Hippocampal formation (tissue), 2 donors: Measurements from ENCODE around the gene KRT9.

Experiments
- DNase-seq, 2 donors: peaks; one replicate each; lab custom pipeline; 2025; lab: John Stamatoyannopoulos, UW

The KRT9 gene

DNA sequence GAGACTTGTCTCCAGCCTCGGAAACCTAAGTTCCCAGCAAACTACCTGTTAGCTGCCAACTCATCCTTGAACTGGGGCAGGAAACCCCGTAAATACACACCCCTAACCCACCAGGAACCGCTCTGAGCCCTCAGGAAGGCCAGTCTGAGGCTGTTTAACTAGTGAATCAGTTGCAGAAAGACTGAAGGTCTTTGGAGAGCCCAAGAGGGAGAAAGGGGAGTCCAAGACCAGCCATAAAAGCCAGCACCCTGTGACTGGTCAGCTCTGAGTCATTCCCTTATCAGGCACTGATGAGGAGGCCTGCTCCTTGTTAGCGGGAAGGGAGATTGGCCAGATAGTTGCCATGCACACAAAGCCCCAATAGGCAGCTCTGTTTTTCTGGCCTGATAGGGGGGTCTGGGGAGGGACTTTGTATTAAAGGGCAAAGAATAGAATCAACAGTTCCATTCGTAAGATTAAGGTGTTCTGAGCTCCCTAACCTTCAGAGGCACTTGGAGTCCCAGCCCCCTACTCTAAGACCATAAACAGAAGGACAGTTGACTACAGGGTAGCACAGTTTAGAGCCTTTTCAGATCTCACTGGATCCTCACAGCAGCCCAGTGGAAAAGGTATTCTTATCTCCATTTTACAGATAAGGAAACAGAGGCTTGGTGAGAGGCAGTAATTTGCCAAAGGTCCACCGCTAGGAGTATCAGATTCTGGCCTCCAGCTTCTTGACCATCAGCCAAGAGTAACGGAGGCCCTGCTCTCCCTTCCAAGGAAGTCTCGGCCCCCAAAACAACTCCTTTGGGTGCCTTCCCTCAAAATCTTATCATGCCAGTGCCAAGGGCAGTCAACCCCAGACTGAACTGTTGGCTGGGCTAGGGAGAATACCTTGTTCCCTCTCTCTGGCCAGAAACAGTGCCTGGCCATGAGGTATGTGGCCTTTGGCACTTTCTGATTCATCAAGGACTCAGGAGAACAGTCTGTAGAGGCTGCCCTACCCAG lies 41.5 kb downstream of the KRT9 start:
- DNase-seq: no peak

DNA sequence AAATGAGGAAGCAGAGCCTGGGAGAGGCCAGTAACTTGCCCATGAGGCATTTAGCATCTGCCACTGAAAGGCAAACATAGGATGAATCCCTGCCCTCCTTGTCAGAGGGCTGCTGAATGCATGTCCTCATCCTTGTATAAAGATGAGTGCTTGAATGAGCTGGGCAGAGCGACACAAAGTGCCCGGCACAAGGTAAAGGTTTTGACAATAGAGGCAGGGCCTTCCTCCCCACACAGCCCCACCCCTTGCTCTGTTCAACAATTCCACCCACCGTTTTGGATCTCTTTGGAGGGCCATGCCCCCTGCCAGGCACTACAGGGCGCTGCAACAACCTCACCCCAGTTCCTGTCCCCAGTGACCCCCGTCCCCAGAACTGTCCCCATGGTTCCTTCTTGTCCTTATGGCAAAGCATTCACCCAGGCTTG lies 42.4 kb downstream of the KRT9 start:
- no peak for DNase-seq

DNA sequence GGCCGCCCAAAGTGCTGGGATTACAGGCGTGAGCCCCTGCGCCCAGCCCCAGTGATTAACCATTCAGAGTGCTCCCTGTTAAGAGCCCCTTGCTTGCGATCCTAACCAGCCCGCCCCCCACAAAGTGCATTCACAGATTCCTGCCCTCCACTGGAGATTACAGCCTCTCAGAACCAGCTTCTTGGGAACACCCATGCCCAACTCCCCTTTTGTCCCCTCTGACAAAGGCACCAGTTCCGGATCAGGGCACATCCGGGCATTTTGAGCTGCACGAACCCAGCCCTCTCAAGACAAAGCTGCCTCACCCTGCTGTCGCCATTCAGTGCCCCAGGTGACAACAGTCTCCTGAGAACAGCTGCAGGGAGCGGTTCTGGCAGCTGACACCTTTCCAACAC lies 42.9 kb downstream of the KRT9 start:
- DNase-seq: no peak

DNA sequence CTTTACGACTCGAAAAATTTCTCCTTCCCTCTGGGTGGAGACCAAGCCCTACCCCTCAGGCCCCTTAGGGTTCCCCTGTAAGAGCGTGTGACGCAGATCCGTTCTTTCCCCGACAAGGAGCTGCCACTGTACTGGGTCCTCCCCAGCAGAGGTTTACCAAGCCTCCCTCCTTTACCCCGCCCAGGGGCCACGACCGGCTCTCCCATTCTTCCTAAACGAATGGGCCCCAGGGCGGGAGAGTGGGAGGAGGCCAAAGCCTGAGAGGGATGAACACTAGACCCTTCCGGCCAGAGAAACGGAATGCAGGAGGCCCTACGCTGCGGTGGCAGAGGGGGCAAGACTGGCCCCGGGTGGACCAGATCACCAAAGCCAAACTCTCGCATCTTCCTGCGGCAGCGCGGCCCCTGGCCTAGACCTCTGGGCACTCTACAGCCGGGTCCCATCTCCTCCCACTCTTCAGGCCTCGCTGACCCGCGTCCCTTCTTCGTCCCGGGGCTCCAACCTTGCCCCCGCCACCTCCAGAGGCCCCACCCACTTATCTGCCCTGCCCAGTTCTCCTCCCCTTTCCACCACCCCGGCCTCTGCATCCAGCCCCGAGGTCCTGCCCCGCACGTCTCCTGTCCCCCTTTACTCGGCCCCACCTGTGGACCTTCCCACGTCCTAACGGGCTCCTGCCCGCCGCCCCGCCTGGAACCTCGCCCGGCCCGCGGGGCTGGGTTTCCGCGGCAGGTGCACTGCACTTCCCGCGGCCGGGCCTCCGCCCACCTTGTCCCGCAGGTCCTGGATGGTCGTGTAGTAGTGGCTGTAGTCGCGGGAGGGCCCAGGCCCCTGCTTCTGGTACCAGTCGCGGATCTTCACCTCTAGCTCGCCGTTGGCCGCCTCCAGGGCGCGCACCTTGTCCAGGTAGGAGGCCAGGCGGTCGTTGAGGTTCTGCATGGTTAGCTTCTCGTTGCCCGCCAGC lies 44.5 kb downstream of the KRT9 start:
- no peak for DNase-seq

DNA sequence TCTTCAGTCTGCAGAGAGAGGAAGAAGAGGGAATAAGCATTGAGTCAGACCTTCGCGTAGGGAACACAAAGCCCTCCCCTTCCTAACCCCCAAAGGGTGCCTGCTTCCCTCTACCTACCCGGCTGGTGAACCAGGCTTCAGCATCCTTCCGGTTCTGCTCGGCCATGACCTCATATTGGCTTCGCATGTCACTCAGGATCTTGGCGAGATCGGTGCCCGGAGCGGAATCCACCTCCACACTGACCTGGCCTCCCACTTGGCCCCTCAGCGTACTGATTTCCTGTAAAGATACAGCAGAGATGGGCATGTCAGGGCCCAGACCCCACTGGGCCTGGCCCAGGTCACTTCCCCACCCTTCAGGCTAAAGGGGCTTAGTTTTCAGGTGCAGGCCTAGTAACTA lies 47.6 kb downstream of the KRT9 start:
- no peak for DNase-seq

DNA sequence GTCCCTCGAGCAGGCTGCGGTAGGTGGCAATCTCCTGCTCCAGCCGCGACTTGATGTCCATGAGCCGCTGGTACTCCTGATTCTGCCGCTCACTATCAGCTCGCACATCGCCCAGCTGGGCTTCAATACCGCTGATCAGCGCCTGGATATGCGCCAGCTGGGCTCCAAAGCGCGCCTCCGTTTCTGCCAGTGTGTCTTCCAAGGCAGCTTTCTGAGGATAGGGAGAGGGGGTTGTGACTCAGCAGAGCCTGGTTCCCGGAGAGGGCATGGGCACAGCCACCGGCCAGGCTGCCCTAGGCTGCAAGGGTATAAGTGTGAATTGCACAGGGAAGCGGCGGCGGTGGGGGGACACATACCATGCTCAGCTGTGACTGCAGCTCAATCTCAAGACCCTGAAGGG lies 48.1 kb downstream of the KRT9 start:
- DNase-seq: no peak

DNA sequence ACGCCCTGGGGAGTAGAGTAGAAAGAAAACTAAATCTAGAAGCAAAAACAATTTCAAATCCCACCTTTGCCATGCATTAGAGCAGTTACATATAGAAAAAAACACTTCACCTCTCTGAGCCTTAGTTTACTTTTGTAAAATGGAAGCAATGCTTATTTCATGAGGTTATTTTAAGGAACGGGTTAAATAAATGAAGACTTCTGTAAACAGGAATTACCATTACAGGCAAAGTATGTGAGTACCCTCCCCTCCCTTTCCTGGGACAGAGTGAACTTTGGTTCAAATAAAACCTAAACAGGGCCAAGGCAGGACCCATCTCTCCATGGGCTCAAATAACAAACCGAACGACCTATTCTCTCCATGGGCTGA lies 48.6 kb downstream of the KRT9 start:
- DNase-seq: no peak

DNA sequence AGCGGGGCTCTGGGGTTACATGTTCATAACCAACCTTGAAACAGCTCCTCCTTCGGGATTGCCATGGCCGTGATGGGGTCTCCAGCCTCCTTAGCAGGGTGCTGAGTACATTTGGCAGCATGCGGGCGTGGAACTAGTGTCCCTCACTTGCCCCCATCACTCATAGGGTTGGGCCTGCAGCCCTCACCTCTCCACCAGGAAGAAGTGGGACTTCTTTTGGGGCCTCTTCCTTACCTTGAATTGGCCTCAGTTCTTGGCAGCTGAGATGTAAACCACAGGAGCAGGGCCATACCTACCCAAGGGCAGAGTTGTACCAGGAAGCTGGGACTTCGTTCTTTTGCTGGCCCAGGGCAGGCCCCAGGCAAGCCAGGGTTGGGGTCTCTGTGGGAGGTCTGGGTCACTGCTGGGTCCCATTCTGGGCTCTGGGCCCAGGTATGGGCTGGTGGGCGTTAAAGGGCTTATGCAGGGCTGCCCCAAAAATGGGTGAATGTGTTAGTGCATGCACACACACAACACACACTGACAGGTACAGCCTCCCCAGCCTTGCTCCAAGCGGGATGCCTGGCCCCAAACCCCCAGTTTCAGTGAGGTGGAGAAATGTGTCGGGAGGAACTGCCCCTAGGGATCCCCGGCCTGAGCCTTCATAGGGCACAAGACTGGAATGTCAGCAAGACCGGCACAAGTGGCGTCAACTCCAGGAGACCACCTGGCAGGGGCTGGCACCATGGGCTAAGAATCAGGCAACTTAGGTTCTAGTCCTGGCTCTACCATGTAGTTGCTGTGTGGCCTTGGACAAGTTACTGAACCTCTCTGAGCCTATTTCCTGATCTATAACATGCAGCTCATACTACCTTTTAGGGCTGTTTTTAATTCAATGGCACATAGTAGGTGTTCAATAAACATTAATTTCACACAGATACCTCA lies 49.3 kb downstream of the KRT9 start:
- DNase-seq: no peak

DNA sequence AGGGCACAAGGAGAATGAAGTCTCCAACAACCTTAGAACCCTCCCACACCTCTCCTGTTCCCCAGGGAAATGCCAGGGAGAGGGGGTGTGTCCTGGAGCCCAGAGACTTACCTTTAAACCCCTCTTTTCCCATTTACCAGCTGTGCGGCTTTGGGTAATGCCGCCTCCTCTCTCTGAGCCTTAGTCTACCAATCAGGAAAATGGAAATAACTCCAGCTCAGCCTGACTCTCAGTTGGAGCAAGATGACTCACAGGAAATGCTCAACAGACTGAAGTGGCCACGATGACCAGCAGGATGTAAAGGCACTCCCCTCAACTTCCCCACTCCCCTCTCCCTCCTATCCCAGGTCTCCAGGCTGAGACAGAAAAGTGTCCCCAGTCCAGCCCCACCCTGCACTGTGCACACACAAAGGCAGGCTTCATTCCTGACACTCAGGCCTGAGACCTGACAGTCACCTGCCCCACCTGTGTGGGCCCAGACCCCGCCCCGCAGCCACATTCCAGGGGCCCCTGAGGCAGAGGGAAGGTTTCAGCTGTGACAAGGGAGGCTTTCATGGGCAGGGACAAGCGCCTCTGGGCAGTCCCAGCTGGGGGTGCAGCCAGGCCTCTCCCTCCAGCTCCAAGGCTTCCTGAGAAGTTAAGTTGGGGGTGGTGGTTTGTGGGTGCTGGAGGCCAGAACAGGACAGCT lies 50.1 kb downstream of the KRT9 start:
- DNase-seq: no peak

DNA sequence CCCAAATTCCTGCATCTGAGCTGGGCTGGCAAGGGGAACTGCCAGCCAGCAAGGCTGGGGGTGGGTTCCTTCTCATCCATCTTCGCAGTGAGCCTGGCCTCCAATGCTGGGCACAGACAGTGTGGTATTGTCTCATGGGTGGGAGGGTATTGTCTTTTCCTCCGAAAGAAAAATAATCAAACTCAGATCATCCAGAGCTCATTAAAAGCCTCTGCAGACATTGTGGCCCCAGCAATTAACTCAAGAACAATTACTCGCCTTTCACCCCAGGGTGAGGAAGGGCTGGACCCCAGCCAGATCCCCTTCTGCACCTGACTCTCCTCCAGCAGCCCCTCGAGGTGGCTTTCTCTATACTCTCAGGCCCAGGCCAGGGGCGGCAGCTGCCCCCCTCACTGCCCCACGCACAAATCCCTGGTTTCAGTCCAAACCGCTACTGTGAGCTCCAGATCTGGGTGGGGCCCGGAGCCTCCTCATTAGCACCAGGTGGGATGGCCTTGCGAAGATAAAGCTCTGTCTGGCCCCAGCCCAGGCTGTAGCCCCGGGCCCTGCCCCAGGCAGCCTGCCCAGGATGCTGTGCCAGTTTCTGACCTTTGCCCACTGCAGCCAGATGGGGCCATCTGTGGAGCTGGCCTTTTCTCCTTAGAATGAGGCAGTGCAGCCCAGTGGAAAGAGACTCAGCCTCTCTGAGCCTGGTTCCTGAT lies 50.9 kb downstream of the KRT9 start:
- DNase-seq: no peak

DNA sequence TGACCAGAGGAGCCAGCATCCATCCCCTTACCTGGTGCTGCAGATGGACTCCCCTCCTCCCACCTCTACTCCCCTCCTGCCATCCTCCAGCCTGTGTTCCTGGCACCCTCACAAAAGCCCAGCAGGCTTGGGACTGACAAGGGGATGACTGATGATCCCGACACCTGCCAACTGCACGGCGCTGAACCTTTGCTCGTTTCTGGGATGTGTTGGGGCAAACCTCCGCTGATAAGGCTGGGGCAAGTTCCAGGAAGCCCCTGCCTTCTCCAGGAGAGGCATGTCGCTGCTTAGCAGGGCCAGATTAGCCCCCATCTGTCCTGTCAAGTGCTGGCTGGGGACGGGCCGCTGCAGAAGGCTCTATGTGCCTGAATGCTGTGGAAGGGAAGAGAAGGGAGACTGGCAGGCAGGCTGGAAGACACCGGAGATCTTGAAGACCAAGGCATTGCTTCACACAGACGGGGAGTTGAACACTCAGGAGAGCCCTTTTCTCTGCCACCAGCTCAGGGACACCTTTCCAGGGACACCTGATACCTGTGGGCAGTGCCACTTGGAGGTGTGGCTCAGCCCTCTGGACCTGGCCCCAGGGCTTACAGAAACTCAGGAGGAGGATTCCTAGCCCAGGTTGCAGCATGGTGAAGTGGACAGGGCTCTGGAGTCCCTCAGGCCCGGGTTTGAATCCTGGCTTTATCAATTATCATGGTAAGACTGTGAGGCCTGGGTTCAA lies 52.2 kb downstream of the KRT9 start:
- DNase-seq: no peak

DNA sequence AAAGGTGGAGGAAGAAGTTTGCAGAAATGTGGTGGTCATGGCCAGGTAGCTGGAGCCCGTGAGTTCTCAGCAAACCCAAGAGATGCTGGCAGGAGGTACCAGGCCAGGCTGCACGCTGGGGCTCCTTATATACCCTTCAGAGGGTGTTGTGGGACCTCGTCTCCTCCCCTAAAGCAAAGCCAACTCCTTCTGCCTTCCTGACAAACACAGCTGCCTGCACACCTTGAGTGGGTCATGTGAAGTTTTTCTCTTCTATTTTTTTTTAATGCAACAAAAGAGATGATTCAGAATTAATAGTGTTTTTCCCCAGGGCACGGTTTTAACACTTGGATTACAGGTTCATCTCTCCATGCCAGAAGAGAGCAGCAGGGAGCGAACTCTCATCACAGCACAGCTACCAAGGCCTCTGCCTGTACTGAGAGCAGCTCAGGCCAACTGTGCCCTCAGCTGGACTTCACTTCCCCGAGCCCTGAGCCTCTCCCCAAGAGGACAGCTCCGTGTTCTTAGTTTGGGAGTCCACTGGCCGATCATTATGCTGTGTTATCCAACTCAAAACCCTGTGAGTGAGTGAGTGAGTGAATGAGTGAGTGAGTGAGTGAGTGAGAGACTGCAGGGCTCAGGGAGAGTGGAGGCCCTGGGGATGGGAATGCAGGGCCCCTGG lies 52.9 kb downstream of the KRT9 start, which contains the start of gene KRT15:
Gene KRT15 (minus strand): TSS at position 102 of the 661 bp plus-strand sequence. CDS start 63 bp downstream, at position 39.
- DNase-seq: no peak

DNA sequence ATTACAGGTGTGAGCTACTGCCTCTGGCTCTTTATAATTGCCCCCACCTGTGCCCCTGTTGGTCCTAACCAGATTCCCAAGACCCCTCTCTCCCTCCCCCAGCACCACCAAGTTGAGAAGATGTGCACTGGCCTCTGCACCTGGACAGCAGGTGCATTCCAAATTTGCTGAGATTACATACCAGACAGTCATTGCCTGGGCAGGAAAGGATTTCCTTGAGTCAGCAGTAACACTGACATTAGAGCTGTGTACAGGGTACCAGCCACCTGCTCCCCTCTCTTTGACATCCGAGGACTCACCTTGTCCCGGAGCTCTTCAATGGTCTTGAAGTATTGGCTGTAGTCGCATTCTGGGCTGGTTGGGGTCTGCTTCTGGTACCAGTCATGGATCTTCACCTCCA lies 53.8 kb downstream of the KRT9 start:
- DNase-seq: no peak

DNA sequence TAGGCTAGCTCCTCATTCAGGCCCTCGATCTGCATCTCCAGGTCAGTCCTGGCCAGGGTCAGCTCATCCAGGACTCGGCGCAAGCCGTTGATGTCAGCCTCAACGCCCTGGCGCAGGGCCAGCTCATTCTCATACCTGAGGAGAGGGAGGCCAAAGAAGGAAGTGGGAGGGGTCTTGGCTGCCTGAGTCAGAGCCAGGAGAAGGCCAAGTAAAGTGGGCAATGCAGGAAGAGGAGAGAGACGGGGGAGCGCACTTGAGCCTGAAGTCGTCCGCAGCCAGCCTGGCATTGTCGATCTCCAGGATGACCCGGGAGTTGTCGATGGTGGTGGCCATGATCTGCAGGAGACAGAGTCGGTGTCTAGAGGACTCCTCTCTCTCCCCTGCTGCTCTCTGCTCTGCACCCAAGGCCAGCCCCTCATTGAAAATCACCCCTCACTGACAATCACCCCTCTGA lies 55.0 kb downstream of the KRT9 start:
- no peak for DNase-seq

DNA sequence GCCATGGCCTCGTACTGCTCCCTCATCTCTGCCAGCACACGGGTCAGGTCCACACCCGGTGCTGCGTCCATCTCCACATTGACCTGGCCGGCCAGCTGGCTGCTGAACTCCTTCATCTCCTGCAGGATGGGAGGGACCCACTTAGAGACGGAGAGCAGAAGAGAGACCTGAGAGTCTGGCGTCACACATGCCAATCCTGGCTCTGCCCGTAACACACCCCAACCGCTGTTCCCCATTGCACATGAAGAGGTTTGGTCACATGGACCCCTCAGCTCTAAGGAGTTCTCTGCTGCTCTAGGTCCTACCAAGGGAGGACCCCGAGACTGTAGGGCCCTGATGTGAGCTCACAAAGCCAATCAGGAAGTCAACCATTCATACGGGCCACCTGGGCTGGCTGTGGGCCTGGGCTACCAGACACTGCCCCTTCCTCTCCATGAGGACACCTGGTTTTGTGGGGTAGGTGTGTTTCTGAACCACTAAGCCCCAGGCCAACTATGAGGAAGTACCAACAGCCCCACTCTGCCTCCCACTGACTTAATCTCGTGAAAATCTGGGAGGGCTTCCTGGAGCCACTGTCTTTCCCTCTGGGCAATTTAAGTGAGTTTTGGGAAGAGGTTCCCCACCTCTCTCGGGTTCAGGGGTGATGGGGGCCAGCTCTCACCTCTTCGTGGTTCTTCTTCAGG lies 55.6 kb downstream of the KRT9 start:
- DNase-seq: no peak
